Measurements from ENCODE around the gene TMEM231.

GRCh38 chr16:75555707-75556430 is at the start of gene TMEM231:
- no peak for TF ChIP-seq POLR2A (IDR thresholded peaks at IDR 0.05)
- TF ChIP-seq, protein P1, sequence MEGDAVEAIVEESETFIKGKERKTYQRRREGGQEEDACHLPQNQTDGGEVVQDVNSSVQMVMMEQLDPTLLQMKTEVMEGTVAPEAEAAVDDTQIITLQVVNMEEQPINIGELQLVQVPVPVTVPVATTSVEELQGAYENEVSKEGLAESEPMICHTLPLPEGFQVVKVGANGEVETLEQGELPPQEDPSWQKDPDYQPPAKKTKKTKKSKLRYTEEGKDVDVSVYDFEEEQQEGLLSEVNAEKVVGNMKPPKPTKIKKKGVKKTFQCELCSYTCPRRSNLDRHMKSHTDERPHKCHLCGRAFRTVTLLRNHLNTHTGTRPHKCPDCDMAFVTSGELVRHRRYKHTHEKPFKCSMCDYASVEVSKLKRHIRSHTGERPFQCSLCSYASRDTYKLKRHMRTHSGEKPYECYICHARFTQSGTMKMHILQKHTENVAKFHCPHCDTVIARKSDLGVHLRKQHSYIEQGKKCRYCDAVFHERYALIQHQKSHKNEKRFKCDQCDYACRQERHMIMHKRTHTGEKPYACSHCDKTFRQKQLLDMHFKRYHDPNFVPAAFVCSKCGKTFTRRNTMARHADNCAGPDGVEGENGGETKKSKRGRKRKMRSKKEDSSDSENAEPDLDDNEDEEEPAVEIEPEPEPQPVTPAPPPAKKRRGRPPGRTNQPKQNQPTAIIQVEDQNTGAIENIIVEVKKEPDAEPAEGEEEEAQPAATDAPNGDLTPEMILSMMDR (IDR thresholded peaks at IDR 0.05), result no peak
- TF ChIP-seq POLR2AphosphoS5 (IDR thresholded peaks at IDR 0.05; ENCODE audit: insufficient read depth in 1 of 2, low read depth in 1 of 2), result peak; percentile 67 to 76

Measured in vagina (tissue), 2 donors.